ENCODE results near the gene SLC39A11.
"Not testable (repeated sequence)": the region's sequence is repeated elsewhere in the genome, so short reads cannot be mapped to it uniquely, and the experiment has no call there.

The SLC39A11 gene

DNA sequence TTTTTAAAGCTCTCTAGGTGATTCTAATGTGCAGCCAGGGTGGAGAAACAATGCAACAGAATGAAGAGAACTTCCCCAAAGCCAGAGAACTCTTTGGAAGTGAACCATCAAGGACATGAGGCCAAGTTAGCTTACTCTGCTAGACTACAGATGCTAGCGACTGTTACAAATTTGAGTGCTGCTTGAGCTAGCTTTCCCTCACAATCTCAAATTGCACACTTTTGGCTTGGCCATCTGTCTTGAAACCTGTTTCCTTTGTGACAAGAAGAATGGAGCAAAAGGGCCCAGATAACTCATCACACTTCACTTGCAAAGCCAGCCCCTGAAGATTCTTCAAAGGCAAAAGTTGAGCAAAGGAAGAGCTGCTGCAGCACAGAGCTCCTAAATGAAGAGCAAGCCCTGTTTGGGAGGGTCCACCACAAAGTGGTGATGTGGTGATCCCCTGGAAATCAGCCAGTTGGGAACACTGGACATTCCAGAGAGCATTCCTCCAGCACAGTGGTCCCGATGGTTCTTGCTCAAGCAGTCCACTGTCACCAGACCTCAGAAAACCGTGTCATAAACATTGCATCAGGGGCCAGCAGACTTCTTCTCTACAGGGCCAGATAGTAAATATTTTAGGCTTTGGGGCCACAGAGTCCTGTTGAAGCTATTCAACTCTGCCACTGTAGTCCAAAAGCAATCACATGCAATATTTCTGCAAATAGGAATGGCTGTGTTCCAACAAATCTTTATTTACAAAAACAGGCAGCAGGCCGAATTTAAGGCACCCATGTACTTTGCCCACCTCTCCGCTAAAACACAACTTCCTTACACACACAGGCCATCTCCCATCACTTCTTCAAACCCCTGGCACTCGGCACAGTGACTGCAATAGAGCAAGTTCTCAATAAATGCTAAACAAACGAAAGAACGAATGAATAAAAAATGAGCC is 21.2 kb downstream of the SLC39A11 start:
- DNase-seq (ENCODE audit: low read depth, low spot score): no peak

DNA sequence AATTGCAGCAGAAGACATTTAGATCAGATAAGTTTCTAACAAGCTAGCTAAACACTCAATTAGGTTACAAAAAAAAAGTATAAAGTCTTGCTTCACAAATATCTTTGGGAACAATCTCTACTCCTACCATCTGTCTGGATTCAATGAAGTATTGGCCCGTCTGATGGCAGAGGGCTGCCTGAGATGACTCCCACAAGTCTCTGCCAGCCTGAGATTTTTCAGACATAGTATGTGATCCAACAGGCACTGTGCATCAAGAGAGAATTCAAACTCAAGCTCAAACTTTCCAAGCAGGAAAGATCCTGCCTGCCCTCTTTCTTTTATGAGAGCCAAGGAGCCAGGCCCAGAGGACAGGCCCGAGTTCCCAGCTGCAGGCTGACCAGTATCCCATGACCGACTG is 22.6 kb downstream of the SLC39A11 start:
- no peak for DNase-seq (ENCODE audit: low read depth, low spot score)

DNA sequence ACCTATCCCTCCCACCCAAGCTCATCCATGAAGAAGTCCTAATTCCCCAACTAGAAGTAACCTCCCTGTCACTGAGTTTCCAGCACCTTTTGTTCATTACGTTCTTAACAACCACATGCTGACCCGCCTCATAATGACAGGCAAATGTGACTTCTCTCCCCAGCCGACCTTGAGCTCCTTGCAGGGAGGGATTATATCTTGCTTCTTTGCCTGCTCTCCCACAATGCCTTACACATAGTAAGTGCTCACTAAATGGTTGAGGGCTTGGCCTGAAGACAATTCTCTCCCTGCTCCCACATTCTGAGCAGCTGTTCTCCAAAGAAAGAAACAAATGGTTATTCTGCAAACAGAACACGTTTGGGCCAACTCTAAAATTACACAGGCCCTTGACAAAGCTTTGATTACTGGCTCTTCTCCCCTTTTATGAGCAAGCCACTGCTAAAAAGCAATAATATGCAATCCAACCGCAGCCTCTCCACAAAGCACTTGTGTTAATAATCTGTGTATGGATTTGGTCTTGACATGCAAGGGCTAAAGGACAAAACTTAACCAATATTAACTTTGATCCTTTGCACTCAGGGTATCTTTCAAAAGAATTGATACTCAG is 23.2 kb downstream of the SLC39A11 start:
- DNase-seq (ENCODE audit: low read depth, low spot score): no peak

DNA sequence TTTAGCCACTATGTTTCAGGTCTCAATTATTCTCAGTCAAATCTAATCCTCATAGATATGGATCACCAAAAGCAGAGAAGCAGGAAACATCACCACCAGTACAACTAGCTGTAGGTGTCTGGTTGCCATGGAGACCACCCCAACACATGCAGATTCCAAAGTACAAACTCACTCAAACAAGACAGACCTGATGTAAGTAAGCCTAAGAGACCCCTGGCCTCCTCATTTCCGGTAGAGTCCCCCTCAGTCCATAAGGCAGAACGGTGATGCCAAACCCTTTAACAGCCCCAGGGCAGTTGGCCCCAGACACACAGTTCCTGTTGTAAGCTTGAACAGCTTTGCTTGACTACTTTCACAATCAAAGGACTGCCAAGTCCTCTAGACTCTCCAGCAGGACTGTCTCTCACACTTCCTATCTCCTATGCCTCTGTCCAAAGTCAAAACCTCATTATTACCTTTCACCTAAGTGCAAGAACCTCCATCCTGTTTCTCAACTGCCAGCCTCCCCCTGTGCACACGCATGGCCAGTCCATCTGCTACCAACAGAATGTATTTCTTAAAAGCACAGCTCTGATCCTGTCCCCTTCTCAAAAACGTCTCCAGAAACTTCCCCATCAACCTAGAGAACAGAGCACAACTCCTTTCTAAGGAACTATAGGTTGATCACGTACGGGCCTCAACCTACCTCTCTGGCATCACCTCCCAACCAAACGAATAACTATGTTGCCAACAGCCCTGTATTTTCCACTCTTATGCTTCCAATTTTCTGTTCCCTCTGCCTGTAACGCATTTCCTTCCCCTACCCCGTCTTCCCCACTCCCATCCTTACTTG is 23.9 kb downstream of the SLC39A11 start:
- DNase-seq (ENCODE audit: low read depth, low spot score): no peak

DNA sequence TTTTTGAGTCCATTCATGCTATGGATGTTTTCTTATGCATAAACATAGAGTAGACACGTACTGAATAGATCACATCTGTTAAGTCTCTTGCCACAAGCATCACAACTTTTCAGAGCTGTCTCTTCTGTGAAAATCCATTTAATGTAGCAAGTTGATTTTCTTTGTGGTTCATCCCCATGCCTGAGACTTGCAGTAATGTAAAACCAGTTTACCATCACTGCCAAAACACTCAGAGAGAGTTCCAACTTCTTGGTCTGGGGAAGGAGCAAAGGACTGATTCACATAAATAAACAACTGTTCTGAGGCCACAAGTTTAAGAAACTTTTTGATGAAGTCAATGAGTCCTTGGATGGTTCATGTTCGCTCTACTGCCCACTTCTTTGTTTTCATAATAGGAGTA is 24.8 kb downstream of the SLC39A11 start:
- DNase-seq (ENCODE audit: low read depth, low spot score): peak; percentile 52

DNA sequence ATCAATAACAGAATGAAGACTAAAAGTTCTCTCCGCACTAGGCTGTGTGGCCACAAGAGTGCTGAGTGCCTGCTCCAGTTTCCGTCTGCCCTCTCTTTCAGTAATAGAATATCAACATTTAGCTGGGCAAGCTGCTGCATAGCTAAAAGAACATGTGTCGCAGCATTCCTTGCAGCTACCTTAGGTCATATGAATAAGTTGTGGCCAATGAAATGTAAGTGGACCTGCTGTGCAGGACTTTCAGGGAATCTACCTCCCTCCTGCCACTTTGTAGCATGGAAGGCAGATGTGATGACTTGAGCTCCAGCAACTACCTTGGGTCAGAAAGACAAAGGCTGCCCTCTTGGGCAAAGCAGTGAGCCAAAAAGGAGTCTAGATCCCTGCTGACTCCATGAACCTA is 25.4 kb downstream of the SLC39A11 start:
- DNase-seq (ENCODE audit: low read depth, low spot score): no peak

DNA sequence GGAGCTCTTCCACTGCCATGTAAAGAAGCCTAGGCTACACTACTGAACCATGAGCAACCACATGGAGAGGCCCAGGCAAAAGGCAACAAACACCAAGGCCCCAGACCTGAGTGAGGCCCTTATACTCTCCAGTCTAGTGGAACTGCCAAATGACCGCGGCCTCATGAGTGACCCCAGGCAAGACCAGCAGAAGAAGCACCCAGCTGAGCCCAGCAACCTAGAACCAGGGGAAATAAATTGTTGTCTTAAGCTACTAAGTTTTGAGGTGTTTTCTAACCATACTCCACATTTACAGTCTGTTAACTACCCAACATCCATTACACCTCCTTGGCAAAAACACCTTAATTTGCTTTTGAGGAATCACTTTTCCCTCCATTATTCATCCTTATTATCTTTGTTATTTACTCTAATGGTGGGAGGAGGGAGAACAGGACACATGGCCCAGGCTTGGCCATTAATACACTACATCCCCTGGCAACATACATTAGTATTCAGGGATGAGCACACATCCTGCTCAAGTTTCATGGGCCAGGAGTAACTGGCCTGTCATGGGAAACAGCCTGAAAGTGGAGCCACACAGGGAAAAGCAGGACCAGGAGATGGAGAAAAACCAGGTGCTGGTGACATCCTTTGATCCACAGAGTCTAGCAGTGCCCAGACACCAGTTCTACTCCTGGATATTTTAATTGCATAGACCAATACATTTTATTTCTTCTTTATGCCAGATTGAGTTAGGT is 26.2 kb downstream of the SLC39A11 start:
- no peak for DNase-seq (ENCODE audit: low read depth, low spot score)

DNA sequence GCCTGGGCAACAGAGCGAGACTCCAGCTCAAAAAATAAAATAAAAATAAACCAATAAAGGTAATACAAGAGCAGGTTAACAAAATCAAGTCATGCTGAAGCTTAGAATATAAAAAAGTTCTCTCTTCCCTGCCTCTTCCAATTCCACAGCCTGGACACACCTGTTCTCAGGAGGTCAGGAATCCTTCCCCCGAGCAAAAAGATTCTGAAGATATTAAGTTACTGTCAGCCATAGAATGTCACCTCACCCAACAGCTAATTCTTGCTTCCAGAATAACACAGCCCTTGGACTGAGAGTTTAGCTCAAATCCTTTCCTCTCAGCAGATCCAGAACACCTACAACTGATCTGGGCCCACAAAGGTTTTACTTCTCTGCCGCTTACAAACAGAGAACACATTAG is 27.1 kb downstream of the SLC39A11 start:
- no peak for DNase-seq (ENCODE audit: low read depth, low spot score)

DNA sequence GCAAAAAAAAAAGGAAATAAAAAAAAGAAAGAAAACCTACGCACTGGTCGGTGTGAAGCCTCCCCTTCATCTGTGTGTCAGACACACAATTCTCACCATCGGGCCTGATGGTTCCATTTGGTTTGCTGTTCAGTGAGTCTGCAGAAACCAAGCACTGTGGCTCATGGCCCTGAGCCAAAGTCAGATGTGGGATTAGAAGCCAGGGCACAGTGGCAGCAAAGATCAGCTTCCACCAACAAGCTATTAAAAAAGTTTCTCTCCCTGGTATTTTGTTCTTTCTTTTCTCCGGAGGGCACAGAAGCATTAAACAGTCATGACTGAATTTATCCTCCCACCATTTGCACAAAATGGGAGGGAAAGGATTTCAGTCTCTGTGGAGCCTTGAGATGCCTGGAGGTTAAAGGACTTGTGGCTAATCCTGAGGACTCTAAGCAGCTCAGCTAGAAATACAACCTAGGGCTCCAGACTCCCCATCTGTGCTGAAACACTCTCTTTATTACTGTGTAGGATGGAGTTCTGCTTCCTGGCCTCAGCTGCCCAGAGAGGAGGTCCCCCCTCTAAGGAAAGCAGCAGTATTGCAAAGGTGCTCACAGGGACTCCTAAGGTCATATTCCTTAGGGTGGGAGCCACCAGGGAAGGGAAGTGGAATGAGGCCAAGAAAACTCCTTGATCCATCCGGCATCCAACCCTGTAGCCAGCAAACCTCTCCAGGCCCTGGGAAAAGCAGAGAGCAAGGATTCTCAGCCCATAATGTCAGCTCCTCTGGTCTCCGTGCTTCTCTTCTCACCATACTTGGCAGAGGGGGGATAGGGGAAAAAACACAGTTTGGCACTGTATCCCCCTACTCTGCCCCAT is 28.2 kb downstream of the SLC39A11 start:
- no peak for DNase-seq (ENCODE audit: low read depth, low spot score)

DNA sequence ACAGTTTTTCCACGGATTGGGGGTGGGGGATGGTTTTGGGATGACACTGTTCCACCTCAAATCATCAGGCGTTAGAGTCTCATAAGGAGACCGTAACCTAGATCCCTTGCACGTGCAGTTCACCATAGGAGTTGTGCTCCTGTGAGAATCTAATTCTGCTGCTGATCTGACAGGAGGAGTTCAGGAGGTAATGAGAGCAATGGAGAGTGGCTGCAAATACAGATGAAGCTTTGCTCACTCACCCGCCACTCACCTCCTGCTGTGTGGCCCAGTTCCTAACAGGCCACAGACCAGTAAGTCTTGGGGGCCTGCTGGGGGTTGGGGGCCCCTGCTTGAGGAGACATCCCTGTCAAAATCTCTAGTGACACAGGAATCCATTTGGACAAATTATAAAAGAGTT is 29.8 kb downstream of the SLC39A11 start:
- no peak for DNase-seq (ENCODE audit: low read depth, low spot score)

DNA sequence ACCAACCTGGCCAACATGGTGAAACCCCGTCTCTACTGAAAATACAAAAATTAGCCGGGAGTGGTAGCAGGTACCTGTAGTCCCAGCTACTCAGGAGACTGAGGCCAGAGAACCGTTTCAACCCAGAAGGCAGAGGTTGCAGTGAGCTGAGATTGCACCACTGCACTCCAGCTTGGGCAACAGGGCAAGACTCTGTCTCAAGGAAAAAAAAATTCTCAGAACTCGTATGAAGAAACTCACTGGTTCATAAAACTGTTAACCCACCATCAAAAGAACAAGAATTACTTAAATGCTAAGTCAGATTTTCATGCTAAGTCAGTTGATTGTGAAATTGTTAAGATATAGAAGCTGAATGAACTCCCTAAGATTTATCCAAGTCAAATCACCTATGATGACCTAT is 31.3 kb downstream of the SLC39A11 start:
- no peak for DNase-seq (ENCODE audit: low read depth, low spot score)

DNA sequence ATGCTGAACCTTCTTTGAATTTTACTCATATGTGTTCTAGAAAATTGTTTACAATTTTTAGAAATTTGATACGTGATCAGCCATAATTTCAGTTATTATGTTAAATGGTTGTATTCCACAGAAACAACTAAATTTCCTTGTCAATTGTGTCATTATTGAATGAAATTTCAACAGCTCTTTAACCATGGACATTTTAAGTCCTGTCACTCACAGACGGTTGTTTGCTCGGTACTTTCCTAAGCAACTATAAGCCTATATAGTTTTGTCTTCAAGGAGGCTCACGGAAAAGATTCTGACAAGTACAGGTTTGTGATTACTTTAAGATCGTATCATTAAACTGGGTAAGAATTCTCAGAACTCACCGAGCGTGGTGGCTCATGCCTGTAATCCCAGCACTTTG is 31.8 kb downstream of the SLC39A11 start:
- no peak for DNase-seq (ENCODE audit: low read depth, low spot score)

DNA sequence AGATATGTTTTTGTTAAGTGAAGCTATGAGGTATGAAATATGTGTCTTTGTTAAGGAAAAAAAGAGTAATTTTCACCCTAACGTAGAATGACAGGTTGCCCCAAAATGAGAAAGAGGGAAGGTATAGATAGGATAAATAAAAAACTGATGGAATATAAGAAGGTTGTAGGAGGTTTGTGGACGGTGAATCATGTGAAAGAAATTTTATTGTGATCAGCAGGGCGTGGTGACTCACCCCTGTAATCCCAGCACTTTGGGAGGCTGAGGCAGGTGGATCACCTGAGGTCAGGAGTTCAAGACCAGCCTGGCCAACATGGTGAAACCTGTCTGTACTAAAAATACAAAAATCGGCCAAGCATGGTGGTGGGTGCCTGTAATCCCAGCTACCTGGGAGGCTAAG is 32.8 kb downstream of the SLC39A11 start:
- DNase-seq (ENCODE audit: low read depth, low spot score): not testable (repeated sequence)

DNA sequence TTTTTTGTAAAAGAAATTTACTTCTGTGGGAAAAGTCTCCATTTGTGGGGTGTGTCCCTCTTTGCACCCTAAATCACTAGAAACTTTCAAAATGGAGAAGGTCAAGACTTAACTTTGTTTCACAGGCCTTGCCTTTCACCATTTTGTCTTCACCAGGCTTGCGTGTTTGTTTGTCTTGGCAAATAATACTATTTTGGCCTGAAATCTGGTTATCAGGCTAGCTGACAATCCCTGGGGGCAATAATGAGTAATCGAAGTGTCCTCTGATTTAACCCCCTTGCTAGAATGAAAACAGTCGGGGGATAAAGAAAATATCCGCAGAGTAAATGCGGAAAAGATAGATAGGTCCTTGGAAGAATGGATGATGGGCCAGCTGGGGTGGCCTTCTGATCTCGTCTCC is 34.5 kb downstream of the SLC39A11 start:
- no peak for DNase-seq (ENCODE audit: low read depth, low spot score)

DNA sequence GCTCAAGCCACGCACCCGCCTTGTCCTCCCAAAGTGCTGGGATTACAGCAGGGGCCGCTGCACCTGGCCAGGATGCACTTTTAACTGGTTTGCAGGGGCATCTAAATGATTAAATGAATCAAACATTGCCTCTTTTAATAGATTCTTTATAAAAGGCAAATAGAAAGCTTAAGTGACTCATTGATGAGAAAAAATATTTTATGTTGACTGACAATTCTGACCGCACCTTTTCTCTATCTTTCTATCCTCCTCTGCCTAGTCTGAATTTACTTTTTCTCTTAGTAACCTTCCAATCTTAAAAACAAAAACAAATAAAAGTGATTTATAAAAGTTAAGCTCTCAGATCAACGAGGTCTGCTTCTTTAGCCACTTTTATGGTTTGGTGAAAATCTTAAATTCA is 35.3 kb downstream of the SLC39A11 start:
- no peak for DNase-seq (ENCODE audit: low read depth, low spot score)

DNA sequence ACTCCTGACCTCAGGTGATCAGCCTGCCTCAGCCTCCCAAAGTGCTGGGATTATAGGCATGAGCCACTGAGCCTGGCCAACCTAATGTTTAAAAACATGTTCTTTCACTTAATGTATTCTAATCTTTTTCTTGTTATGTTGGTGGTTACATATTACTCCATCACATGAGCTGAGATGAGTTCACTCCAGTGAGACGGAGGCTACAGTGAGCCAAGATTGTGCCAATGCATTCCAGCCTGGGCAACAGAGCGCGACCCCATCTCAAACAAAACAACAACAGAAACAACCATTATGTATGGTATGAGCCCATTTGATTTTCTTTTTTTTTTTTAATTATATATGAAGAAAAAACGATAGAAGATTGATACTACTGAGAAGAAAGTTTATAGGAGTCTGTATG is 39.6 kb downstream of the SLC39A11 start:
- no peak for DNase-seq (ENCODE audit: low read depth, low spot score)

DNA sequence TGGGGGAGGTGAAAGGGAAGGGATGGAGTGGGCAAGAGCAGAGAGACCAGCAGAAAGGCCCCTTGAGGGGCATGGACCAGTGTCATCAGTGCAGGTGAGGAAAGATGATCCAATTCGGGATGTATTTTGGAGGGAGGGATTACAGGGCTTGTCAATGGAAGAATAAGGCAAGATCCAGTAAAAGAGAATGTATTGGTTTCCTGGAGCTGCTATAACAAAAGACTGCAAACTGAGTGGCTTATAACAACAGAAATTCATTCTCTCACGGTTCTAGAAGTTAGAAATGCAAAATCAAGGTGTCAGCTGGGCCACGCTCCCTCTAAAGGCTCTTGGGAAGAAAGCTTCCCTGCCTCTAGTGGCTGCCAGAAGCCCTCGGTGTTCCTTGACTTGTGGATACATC is 41.7 kb downstream of the SLC39A11 start:
- DNase-seq (ENCODE audit: low read depth, low spot score): no peak

DNA sequence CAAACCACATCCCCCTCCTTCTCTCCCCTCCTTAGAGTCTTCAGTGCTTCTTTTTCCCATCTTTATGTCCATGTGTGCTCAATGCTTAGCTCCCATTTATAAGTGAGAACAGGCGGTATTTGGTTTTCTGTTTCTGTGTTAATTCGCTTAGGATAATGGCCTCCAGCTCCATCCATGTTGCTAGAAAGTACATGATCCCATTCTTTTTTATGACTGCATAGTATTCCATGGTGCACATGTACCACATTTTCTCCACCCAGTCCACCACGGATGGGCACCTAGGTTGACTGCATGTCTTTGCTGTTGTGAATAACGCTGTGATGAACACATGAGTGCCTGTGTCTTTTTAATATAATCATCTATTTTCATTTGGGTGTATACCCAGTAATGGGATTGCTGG is 44.3 kb downstream of the SLC39A11 start:
- DNase-seq (ENCODE audit: low read depth, low spot score): no peak

DNA sequence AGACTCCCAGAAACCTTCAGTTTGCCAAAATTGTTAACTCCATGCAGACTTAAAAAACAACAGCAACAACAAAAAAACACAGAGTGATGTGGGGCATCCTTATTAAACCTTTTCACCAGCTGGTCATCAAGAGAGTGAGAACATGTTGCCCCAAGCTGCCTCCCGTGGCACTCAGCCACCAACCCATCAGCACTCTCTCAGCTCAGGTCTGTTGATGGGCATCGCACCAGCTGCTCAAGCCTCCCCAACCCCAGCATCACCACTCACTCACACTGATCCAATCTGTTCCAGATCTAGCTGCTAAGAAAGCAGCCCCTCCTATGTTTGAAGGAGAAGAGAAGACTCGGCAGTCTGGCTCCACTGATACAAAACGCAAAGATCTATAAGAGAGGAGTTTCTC is 46.8 kb downstream of the SLC39A11 start:
- no peak for DNase-seq (ENCODE audit: low read depth, low spot score)

DNA sequence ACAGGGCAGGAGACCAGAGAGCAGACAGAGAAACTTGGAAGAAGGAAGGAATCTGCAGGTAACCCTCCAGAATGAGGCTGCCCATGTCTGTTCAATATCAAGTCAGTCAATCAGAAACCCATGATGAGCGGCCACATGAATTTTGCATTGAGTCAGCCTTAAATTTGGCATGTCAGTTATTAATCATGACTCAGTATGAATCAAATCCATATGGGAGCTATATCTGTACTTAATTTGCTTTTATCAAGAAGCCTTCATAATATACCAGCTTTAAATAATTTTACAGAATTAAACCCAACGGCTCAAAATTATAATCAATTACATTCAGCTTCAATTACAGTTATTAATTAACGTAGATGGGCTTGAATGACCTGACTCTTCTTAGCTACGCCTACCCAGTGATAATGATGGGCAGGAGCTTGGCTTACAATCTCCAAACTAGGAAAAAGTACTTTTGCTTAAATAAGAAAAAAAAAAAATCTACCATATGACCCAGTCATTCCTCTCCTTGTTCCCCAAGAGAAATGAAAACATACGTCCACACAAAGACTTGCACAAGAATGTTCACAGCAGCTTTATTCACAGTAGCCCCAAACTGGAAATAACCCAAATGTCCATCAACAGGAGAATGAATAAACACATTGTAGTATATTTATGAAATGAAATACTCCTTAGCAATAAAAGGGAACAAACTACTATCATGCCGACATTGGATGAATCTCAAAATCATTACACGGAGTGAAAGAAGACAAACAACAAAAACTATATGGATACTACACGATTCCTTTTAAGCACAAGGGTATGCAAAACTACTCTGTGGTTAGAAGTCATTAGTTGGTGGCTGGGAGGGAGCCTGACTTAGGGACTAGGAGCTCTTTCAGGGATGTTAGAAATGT is 48.6 kb downstream of the SLC39A11 start:
- peak; percentile 49 for DNase-seq (ENCODE audit: low read depth, low spot score)
